ENCODE measurements around the gene EPHA3. TPM values are rescaled to one million over a fixed set of nuclear protein-coding genes. Genes with fewer than 3 reads are reported as not detected.

The EPHA3 gene
- total RNA-seq, 1 donor from 2014 or later: 0.04 TPM

DNA sequence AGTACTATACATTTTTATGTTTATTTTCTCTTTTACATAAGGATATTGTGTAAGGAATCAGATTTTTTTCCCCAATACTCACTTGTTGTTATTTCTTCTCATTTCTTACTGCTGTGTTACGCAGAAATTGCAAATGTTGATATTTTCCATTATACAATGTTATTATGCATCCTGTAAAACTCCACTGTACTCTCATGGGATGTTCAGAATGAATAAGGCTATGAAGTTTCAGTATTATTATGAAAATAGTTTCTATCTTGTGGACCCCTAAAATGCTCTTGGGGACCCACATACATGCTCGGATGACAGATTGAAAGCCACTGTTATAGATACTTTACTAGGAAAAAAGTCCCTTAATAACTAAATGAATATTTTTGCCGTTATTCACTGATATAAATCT lies 329.4 kb downstream of the EPHA3 start:
- H3K36me3 ChIP-seq (ENCODE audit: control insufficient read depth, insufficient read depth, low read length): no peaks in the 10 kb centered on the region
- H3K27me3 ChIP-seq (ENCODE audit: control insufficient read depth, insufficient read depth, low read length): no peaks in the 10 kb centered on the region
- TF ChIP-seq, protein P1, sequence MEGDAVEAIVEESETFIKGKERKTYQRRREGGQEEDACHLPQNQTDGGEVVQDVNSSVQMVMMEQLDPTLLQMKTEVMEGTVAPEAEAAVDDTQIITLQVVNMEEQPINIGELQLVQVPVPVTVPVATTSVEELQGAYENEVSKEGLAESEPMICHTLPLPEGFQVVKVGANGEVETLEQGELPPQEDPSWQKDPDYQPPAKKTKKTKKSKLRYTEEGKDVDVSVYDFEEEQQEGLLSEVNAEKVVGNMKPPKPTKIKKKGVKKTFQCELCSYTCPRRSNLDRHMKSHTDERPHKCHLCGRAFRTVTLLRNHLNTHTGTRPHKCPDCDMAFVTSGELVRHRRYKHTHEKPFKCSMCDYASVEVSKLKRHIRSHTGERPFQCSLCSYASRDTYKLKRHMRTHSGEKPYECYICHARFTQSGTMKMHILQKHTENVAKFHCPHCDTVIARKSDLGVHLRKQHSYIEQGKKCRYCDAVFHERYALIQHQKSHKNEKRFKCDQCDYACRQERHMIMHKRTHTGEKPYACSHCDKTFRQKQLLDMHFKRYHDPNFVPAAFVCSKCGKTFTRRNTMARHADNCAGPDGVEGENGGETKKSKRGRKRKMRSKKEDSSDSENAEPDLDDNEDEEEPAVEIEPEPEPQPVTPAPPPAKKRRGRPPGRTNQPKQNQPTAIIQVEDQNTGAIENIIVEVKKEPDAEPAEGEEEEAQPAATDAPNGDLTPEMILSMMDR (IDR thresholded peaks at IDR 0.05; ENCODE audit: insufficient read depth, low read length, poor library complexity, severe bottlenecking): no peak
- no peak for DNase-seq (ENCODE audit: low read depth)
- H3K4me3 ChIP-seq (ENCODE audit: low read depth, low read length): no peak overlapping the region

DNA sequence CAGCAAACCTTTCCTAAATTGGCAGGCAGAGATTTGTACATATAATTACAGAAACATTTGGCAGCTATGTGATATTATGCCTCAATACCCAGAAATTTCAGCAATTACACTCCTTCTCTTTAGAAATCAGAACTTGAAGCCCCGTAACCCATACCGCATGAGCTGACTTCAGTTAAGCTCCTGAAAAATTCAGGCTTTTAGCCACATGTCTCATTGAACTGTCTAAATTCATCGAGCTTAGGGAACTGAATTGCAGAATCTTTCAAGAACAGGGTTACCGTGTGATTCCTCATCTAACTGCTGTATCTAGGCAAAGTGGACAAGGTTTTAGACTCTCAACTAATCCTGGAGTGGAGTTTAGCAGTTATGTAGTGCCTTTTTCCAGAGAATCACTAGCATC lies 333.0 kb downstream of the EPHA3 start:
- H3K27me3 ChIP-seq (ENCODE audit: control insufficient read depth, insufficient read depth, low read length): no peaks in the 10 kb centered on the region
- TF ChIP-seq, protein P1 (IDR thresholded peaks at IDR 0.05; ENCODE audit: insufficient read depth, low read length, poor library complexity, severe bottlenecking): no peak
- H3K36me3 ChIP-seq (ENCODE audit: control insufficient read depth, insufficient read depth, low read length): no peaks in the 10 kb centered on the region
- H3K4me3 ChIP-seq (ENCODE audit: low read depth, low read length): no peak overlapping the region
- DNase-seq (ENCODE audit: low read depth): no peak

DNA sequence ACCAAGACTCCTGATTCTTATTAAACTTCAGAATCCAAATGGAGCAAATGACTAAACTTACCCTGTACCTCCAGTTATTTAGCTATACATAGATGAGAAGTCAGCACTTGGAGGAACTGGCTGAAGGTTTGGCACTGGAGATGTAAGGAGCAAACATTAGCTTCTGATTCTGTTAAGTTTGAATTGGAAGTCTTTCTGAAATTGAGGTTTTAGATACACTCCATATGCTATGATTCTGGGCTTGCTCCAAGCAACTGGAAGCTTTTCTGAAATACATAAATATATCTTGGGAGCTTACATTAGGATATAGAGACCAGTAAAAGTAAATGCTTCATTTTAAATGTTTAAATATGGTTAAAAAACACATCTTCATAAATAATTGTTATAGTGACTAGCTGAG lies 333.7 kb downstream of the EPHA3 start:
- no peaks in the 10 kb centered on the region for H3K27me3 ChIP-seq (ENCODE audit: control insufficient read depth, insufficient read depth, low read length)
- TF ChIP-seq, protein P1 (IDR thresholded peaks at IDR 0.05; ENCODE audit: insufficient read depth, low read length, poor library complexity, severe bottlenecking): no peak
- H3K4me3 ChIP-seq (ENCODE audit: low read depth, low read length): no peak overlapping the region
- H3K36me3 ChIP-seq (ENCODE audit: control insufficient read depth, insufficient read depth, low read length): no peaks in the 10 kb centered on the region
- DNase-seq (ENCODE audit: low read depth): no peak

DNA sequence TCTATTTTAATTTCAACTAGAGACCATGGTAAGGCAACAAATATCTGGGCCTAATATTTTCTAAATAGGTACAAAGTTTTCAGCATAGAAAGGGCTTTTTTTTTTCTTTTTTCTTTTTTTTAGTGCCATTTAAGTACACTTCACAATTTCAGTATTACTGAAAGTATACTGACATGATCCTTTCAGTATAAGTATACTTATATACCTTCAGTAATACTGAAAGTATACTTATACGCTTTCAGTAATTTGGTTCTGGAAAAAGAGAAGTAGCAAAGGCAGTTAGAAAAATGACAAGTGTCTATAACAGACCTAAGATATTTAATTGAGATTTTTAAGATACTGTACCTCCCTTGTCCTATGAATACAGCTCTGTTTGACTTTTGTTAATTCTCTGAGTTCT lies 339.2 kb downstream of the EPHA3 start:
- H3K27me3 ChIP-seq (ENCODE audit: control insufficient read depth, insufficient read depth, low read length): no peaks in the 10 kb centered on the region
- no peak for DNase-seq (ENCODE audit: low read depth)
- TF ChIP-seq, protein P1 (IDR thresholded peaks at IDR 0.05; ENCODE audit: insufficient read depth, low read length, poor library complexity, severe bottlenecking): no peak

DNA sequence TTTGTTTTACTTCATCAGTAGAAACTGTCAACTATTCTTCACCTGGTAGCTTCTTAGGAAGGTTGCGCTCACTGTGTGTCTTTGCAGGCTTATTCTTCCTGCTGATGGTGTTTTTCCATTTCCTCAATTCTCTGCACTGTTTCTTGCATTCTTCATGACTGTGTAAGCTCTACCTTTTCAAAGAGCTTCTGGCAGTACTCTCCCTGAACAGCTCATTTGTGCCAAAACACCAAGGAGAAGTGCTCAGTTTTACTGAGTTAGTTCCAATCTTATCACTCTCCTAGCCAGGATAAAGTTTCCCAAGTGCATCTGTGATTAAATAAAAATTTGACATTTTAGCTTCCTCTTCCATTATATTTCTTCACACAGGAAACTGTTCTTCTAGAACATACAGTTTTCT lies 339.8 kb downstream of the EPHA3 start:
- Histone ChIP-seq H3K4me3 (ENCODE audit: low read depth, low read length) (no peak overlapping the region), H3K36me3 (ENCODE audit: control insufficient read depth, insufficient read depth, low read length) (no peaks in the 10 kb centered on the region), H3K27me3 (ENCODE audit: control insufficient read depth, insufficient read depth, low read length) (no peaks in the 10 kb centered on the region)
- TF ChIP-seq, protein P1 (IDR thresholded peaks at IDR 0.05; ENCODE audit: insufficient read depth, low read length, poor library complexity, severe bottlenecking): no peak
- DNase-seq (ENCODE audit: low read depth): no peak

More for the DNA sequence above, 339.2 kb downstream of the EPHA3 start:
- Histone ChIP-seq H3K4me3 (ENCODE audit: low read depth, low read length) (no peak overlapping the region), H3K36me3 (ENCODE audit: control insufficient read depth, insufficient read depth, low read length) (no peaks in the 10 kb centered on the region)

DNA sequence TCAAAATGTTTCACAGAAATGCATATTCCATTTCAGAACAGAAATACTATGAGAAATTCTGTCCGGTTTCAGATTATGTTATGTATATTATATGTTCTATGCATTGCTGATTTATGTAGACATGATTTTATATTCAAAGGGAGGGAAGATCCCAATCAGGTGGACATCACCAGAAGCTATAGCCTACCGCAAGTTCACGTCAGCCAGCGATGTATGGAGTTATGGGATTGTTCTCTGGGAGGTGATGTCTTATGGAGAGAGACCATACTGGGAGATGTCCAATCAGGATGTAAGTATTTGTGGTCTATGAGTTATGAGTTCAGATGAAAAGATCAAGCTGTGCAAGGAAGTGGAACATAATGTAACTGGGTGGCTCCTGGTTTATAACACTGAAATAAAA lies 341.7 kb downstream of the EPHA3 start:
- no peaks in the 10 kb centered on the region for H3K27me3 ChIP-seq (ENCODE audit: control insufficient read depth, insufficient read depth, low read length)
- no peak for DNase-seq (ENCODE audit: low read depth)
- H3K36me3 ChIP-seq (ENCODE audit: control insufficient read depth, insufficient read depth, low read length): no peaks in the 10 kb centered on the region
- TF ChIP-seq, protein P1 (IDR thresholded peaks at IDR 0.05; ENCODE audit: insufficient read depth, low read length, poor library complexity, severe bottlenecking): no peak
- H3K4me3 ChIP-seq (ENCODE audit: low read depth, low read length): no peak overlapping the region
